Osteoblast (primary cell): ENCODE results near the gene SIRPB1. TPM values are rescaled to one million over a fixed set of nuclear protein-coding genes. Genes with fewer than 3 reads are reported as not detected.

Source experiments
- DNase-seq: peaks from one replicate; pipeline ENCODE4 v3.0.0; 2011; ENCODE audit warnings: low spot score, mixed read lengths; ENCODE audit not compliant: insufficient read length; ENCODE audit errors: missing footprints
- H2AFZ ChIP-seq: 2 replicates; pipeline ENCODE4 v1.6.0; 2011; ENCODE audit warnings: mild to moderate bottlenecking, low read length
- H3K27ac ChIP-seq: 2 replicates; pipeline ENCODE4 v1.5.1; 2011; ENCODE audit warnings: mild to moderate bottlenecking, low read depth, low read length, moderate library complexity
- H3K27me3 ChIP-seq: 2 replicates; pipeline ENCODE4 v1.6.0; 2012; ENCODE audit warnings: mild to moderate bottlenecking, control low read depth, inconsistent platforms, low read length, moderate library complexity; ENCODE audit not compliant: insufficient read depth
- H3K36me3 ChIP-seq: 2 replicates; pipeline ENCODE4 v1.5.1; 2011; ENCODE audit warnings: mild to moderate bottlenecking, low read length, control low read depth, moderate library complexity; ENCODE audit not compliant: insufficient read depth
- H3K4me1 ChIP-seq: 2 replicates; pipeline ENCODE4 v1.5.1; 2011; ENCODE audit warnings: mild to moderate bottlenecking, low read length, control low read depth, moderate library complexity; ENCODE audit not compliant: insufficient read depth
- H3K4me2 ChIP-seq: 2 replicates; pipeline ENCODE4 v1.6.0; 2011; ENCODE audit warnings: mild to moderate bottlenecking, low read length; ENCODE audit not compliant: insufficient read depth
- H3K4me3 ChIP-seq: fragments of 200-600 bp; sonication (generic); 3 replicates; pipeline ENCODE4 v1.5.1; 2012; ENCODE audit warnings: mild to moderate bottlenecking, low read length, inconsistent platforms; ENCODE audit not compliant: insufficient read depth
- H3K79me2 ChIP-seq: 2 replicates; pipeline ENCODE4 v1.6.0; 2012; ENCODE audit warnings: mild to moderate bottlenecking, low read length, control low read depth, inconsistent platforms; ENCODE audit not compliant: insufficient read depth
- H3K9me3 ChIP-seq: 2 replicates; pipeline ENCODE4 v1.5.1; 2011; ENCODE audit warnings: low read depth, low read length, control low read depth
- H4K20me1 ChIP-seq: 2 replicates; pipeline ENCODE4 v1.6.0; 2012; ENCODE audit warnings: mild to moderate bottlenecking, low read length, control low read depth; ENCODE audit not compliant: insufficient read depth
- CTCF ChIP-seq: IDR thresholded peaks from 2 replicates; pipeline ENCODE4 v1.5.1; 2011; ENCODE audit warnings: mild to moderate bottlenecking, low read depth, low read length, moderate library complexity; ENCODE audit errors: extremely low read depth
- total RNA-seq: library from RNA; depleted of rRNA; stranded (reverse); fragments of >200 nt; gene quantifications from 2 replicates; pipeline ENCODE4 v1.2.3, GENCODE V29; 2012

The SIRPB1 gene
- total RNA-seq, 1 donor, result 0.72 TPM

GRCh38 chr20:1623501-1624205 lies 3.8 kb upstream of the SIRPB1 start:
- H3K36me3 ChIP-seq, result no peaks in the 10 kb centered on the region
- no peaks in the 10 kb centered on the region for H3K9me3 ChIP-seq
- TF ChIP-seq CTCF, result no peak
- peak; percentile 15 for DNase-seq
- no peak overlapping the region for H3K4me3 ChIP-seq
- H3K4me1 ChIP-seq, result no peaks in the 10 kb centered on the region
- H4K20me1 ChIP-seq, result no peaks in the 10 kb centered on the region
- H3K27ac ChIP-seq, result no peak overlapping the region
- no peak overlapping the region for H2AFZ ChIP-seq
- H3K79me2 ChIP-seq, result no peaks in the 10 kb centered on the region
- peaks cover 23% of the 10 kb centered on the region for H3K27me3 ChIP-seq
- H3K4me2 ChIP-seq, result no peak overlapping the region

GRCh38 chr20:1622450-1622849 lies 2.6 kb upstream of the SIRPB1 start:
- Histone ChIP-seq H3K79me2 (no peaks in the 10 kb centered on the region), H3K36me3 (no peaks in the 10 kb centered on the region), H2AFZ (no peak overlapping the region), H3K4me3 (no peak overlapping the region), H3K27me3 (peaks cover 23% of the 10 kb centered on the region), H3K27ac (no peak overlapping the region), H4K20me1 (no peaks in the 10 kb centered on the region), H3K4me2 (no peak overlapping the region), H3K9me3 (no peaks in the 10 kb centered on the region), H3K4me1 (no peaks in the 10 kb centered on the region)
- no peak for DNase-seq
- TF ChIP-seq CTCF, result no peak

GRCh38 chr20:1621316-1621715 lies 1.5 kb upstream of the SIRPB1 start:
- no peak for TF ChIP-seq CTCF
- H3K4me2 ChIP-seq, result no peak overlapping the region
- DNase-seq, result no peak

GRCh38 chr20:1618954-1619540 lies 762 bp downstream of the SIRPB1 start:
- Histone ChIP-seq H2AFZ (no peak overlapping the region), H3K9me3 (no peaks in the 10 kb centered on the region), H3K27me3 (peaks cover 14% of the 10 kb centered on the region), H3K36me3 (no peaks in the 10 kb centered on the region), H3K4me1 (no peaks in the 10 kb centered on the region), H3K4me3 (no peak overlapping the region), H3K79me2 (no peaks in the 10 kb centered on the region), H4K20me1 (no peaks in the 10 kb centered on the region), H3K27ac (no peak overlapping the region), H3K4me2 (no peak overlapping the region)
- no peak for TF ChIP-seq CTCF
- DNase-seq, result no peak

More at GRCh38 chr20:1621316-1621715, 1.5 kb upstream of the SIRPB1 start:
- Histone ChIP-seq H3K79me2 (no peaks in the 10 kb centered on the region), H4K20me1 (no peaks in the 10 kb centered on the region), H3K27ac (no peak overlapping the region), H2AFZ (no peak overlapping the region), H3K36me3 (no peaks in the 10 kb centered on the region), H3K27me3 (peaks cover 20% of the 10 kb centered on the region), H3K9me3 (no peaks in the 10 kb centered on the region), H3K4me1 (no peaks in the 10 kb centered on the region), H3K4me3 (no peak overlapping the region)
